ENCODE data around the gene DPP7. TPM values are rescaled to one million over a fixed set of nuclear protein-coding genes. Genes with fewer than 3 reads are reported as not detected.
"Not testable (repeated sequence)": the region's sequence is repeated elsewhere in the genome, so short reads cannot be mapped to it uniquely, and the experiment has no call there.

The DPP7 gene
- polyA plus RNA-seq, 3 donors from 2014 or later = 136 to 176 (median 168) TPM

DNA sequence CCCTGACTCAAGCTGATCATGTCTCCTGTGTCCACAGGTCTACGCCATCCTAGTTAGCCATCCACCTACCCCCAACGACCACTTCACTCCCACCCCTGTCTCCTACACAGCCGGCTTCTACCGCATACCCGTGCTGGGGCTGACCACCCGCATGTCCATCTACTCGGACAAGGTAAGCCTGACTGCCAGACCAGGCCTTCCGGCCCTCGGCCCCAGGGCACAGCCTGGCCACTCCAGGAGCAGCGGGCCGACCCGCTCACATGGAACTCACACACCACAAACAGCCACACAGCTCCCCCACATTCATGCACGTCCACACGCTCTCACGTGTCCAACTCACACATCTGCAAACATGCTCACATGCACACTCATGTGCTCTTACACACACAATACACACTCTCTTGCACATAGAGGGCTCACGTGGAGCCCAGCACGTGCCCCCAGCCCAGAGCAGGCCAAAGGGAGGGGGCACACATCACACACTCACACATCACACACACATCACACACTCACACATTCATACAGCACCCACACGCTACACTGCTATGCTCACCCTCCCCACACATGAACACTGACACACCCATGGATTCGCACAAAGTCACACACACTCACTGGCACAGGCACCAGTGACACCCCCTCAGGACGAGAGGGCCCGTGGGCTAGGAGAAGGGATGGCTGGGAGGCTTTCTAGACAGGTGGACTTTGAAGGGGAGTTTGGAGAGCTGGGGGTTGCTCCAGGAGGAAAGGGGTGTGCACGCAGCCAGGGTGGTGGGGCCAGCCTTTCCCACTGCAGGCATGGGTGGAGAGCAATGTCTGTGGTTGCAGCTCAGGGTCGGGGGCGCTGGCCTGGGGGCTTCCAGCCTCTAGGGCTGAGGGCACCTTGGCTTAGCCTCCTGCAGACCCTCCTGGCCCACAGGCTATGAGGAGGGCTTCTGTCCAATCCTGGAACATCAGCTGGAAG, 27.7 kb upstream of the DPP7 start:
- Mint-ChIP-seq H3K4me3 (peak overlapping the region in 1 of 5 donors; percentile 30), H3K9me3 (no peaks in the 10 kb centered on the region), H3K36me3 (no peaks in the 10 kb centered on the region), H3K27me3 (ENCODE audit: low read depth in 3 of 3) (peaks cover 15 to 23% (median 15%) of the 10 kb centered on the region in 3 donors), H3K27ac (peak overlapping the region in 1 of 6 donors; percentile 73), H3K4me1 (peaks cover 0 to 2% of the 10 kb centered on the region in 2 donors)
- no peak for DNase-seq

DNA sequence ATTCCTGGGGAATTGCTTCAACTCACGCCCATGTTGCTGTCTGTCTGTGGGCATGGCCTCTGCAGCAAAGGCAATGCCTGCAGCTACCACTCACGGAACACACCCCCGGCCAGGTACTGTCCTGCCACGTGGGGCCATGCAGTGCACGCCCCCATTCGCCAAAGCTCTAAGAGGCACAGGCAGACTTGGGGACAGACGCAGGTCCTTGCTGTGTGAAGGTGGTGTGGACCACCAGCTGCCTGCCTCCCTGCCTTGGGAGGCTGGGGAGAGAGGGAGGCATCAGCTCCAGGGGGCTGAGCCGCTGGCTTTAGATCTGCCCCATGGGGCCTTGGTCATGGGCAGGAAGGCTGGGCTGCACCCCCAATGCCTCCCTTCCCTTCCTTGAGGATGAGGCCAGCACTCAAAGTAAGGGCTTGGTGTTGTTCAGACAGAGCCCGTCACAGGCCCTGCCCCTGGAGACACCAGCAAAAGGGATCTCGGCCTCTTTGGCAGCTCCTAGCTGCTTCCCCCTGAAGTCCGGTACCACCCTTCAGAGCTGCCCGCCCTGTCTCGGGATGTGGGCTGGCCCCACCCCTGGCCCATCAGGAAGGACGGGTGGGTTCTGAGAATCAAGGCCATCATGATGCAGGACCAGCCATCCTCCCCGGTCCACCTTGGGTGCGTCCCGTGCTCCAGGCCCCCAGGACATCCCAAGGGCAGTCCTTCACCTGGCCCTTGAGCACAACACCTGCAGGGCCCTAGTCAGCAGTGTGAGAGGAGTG, 26.7 kb upstream of the DPP7 start:
- no peak for DNase-seq
- Mint-ChIP-seq H3K36me3 (no peaks in the 10 kb centered on the region), H3K27me3 (ENCODE audit: low read depth in 3 of 3) (peaks cover 15 to 23% (median 18%) of the 10 kb centered on the region in 3 donors), H3K27ac (no peak overlapping the region), H3K4me3 (no peak overlapping the region), H3K4me1 (peaks cover 0 to 2% of the 10 kb centered on the region in 2 donors), H3K9me3 (no peaks in the 10 kb centered on the region)

DNA sequence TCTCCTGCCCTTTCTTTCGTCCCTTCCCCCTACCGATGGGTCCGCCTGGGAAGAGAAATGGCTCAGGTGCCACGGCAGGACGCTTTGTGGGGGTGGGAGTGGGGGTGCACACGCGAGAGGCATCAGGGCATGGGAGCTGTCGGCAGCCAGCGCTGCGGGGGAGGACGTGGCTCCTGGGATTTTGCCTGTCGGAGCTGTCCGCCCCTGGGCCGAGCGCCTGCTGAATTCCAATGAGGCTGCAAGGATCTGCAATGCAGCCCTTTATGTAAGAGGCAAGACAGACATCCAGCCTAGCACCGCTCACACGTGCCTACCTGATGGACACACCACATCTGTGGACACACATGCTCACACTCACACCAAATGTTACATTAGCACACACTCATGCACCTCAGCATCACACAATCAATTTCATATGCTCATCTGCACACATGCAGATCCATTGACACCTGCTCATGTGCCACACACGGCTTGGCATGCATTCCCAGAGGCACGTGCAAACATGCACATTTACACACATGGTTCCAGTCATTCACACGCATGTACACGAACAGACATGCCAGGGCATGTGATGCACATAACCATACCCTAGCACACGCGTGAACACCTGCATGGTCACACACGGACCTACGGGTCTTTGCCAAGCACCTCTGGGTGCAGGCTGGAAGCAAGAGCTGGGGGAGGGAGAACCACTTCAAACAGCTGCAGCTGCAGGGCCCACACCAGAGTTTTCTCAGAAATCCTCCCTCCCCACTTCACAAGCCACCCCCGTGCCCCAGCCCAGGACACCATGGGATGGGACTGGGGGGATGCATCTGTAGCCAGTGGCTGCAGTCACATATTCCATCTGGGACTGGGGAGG, 25.8 kb upstream of the DPP7 start:
- Mint-ChIP-seq H3K27ac (no peak overlapping the region), H3K27me3 (ENCODE audit: low read depth in 3 of 3) (peaks cover 14 to 29% (median 20%) of the 10 kb centered on the region in 3 donors), H3K4me3 (peak overlapping the region in 1 of 5 donors; percentile 30), H3K4me1 (peaks cover 0 to 2% of the 10 kb centered on the region in 2 donors), H3K9me3 (no peaks in the 10 kb centered on the region), H3K36me3 (peaks cover 0 to 4% (median 0%) of the 10 kb centered on the region in 3 donors)
- DNase-seq = no peak

- DNase-seq = no peak
- H3K4me3 Mint-ChIP-seq = no peak overlapping the region
- no peak overlapping the region for H3K27ac Mint-ChIP-seq
- peaks cover 0 to 4% (median 0%) of the 10 kb centered on the region in 3 donors for H3K36me3 Mint-ChIP-seq
- H3K27me3 Mint-ChIP-seq (ENCODE audit: low read depth in 3 of 3) = peaks cover 14 to 29% (median 20%) of the 10 kb centered on the region in 3 donors
- no peaks in the 10 kb centered on the region for H3K9me3 Mint-ChIP-seq
- peaks cover 0 to 2% of the 10 kb centered on the region in 2 donors for H3K4me1 Mint-ChIP-seq
Measured at GRCh38 chr9:137139468-137140150, 25.1 kb upstream of the DPP7 start.

GRCh38 chr9:137138722-137139467, 24.4 kb upstream of the DPP7 start, which contains the start of gene GRIN1:
TSS of gene GRIN1 (plus strand) at chr9:137139154. CDS start at chr9:137139487, 333 bp downstream.
- H3K4me3 Mint-ChIP-seq = peak within 1 kb of the TSS in 1 of 5 donors; percentile 33
- peak in 2 of 3 donors; percentile 37 to 48 for DNase-seq
- peaks cover 14 to 29% (median 20%) of the 10 kb centered on the region in 3 donors for H3K27me3 Mint-ChIP-seq (ENCODE audit: low read depth in 3 of 3)
- peaks cover 0 to 2% of the 10 kb centered on the region in 2 donors for H3K4me1 Mint-ChIP-seq
- H3K36me3 Mint-ChIP-seq = peaks cover 0 to 4% (median 0%) of the 10 kb centered on the region in 3 donors
- no peaks in the 10 kb centered on the region for H3K9me3 Mint-ChIP-seq
- H3K27ac Mint-ChIP-seq = no peak within 1 kb of the TSS

DNA sequence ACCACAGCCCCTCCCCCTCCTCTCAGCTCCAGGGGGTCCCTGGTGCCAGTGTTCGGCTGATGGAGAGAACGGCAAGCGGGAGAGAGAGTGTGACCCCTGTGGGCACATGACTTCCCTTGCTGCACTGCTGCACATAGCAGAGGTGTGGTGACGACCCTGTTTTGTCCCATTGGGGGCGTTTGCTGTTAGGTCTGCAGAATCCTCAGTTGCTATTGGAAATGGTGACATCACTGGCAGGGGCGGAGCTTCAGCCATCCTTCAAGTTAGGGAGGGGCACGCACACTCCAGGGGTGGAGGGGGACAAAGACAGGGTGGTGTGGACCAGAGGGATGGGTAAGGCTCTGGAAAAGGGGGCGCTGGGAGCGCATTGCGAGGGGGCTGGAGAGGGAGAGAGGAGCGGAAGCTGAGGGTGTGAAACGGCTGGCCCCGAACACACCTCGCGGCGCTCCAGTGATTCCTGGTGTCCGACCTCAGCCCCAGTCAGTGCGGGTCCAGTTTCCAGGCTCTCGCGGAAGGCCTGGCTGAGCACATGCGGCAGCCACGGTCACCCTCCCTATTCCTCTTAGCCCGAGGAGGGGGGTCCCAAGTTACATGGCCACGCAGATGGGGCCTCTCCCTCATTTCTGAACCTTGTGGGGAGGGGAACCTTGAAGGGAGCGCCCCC, 23.7 kb upstream of the DPP7 start:
- peaks cover 14 to 29% (median 19%) of the 10 kb centered on the region in 3 donors for H3K27me3 Mint-ChIP-seq (ENCODE audit: low read depth in 3 of 3)

GRCh38 chr9:137136881-137137607, 22.5 kb upstream of the DPP7 start:
- H3K4me3 Mint-ChIP-seq = no peak overlapping the region

More for the DNA sequence above, 23.7 kb upstream of the DPP7 start:
- H3K9me3 Mint-ChIP-seq = no peaks in the 10 kb centered on the region
- H3K36me3 Mint-ChIP-seq = peaks cover 0 to 4% (median 0%) of the 10 kb centered on the region in 3 donors
- peaks cover 0 to 2% of the 10 kb centered on the region in 2 donors for H3K4me1 Mint-ChIP-seq
- H3K27ac Mint-ChIP-seq = no peak overlapping the region
- peak overlapping the region in 1 of 5 donors; percentile 33 for H3K4me3 Mint-ChIP-seq
- DNase-seq = no peak

GRCh38 chr9:137136261-137136880, 21.8 kb upstream of the DPP7 start:
- Mint-ChIP-seq H3K27ac (no peak overlapping the region), H3K27me3 (ENCODE audit: low read depth in 3 of 3) (peaks cover 14 to 23% (median 21%) of the 10 kb centered on the region in 3 donors), H3K36me3 (peaks cover 0 to 4% (median 0%) of the 10 kb centered on the region in 3 donors), H3K9me3 (no peaks in the 10 kb centered on the region), H3K4me3 (no peak overlapping the region), H3K4me1 (peaks cover 0 to 2% of the 10 kb centered on the region in 2 donors)
- no peak for DNase-seq

More at GRCh38 chr9:137136881-137137607, 22.5 kb upstream of the DPP7 start:
- Mint-ChIP-seq H3K27ac (no peak overlapping the region), H3K36me3 (peaks cover 0 to 4% (median 0%) of the 10 kb centered on the region in 3 donors), H3K27me3 (ENCODE audit: low read depth in 3 of 3) (peaks cover 15 to 25% (median 19%) of the 10 kb centered on the region in 3 donors), H3K9me3 (no peaks in the 10 kb centered on the region), H3K4me1 (peaks cover 0 to 2% of the 10 kb centered on the region in 2 donors)
- DNase-seq = no peak

DNA sequence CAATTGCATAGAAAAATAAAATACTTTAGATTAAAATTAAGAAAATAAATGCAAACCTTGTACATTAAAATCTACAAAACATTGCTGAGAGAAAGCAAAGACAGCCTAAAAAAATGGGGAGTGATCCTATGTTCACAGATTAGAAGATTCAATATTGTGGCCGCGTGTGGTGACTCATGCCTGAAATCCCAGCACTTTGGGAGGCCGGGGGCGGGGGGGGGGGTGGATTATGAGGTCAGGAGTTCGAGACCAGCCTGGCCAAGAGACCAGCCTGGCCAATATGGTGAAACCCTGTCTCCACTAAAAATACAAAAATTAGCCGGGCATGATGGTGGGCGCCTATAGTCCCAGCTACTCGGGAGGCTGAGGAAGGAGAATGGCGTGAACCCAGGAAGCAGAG, 20.6 kb upstream of the DPP7 start:
- peaks cover 7 to 18% (median 17%) of the 10 kb centered on the region in 3 donors for H3K27me3 Mint-ChIP-seq (ENCODE audit: low read depth in 3 of 3)
- DNase-seq, H3K4me1 Mint-ChIP-seq, H3K27ac Mint-ChIP-seq, H3K4me3 Mint-ChIP-seq, H3K9me3 Mint-ChIP-seq, H3K36me3 Mint-ChIP-seq: not testable (repeated sequence)

DNA sequence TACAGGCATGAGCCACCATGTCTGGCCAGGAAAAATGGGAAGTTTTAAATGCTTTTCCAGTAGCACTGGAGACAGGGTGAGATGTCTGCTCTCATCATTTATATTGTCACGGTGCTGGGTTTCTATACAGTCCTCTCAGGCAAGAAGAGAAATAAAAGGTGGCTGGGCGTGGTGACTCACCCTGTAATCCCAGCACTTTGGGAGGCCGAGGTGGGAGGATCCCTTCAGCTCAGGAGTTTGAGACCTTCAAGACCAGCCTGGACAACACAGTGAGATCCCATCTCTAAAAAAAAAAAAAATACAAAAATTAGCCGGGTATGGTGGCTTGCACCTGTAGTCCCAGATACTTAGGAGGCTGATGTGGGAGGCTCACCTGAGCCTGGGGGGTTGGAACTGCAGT, 19.7 kb upstream of the DPP7 start:
- peaks cover 5 to 18% (median 14%) of the 10 kb centered on the region in 3 donors for H3K27me3 Mint-ChIP-seq (ENCODE audit: low read depth in 3 of 3)
- DNase-seq = no peak
- H3K4me3 Mint-ChIP-seq = no peak overlapping the region
- H3K27ac Mint-ChIP-seq = no peak overlapping the region
- H3K9me3 Mint-ChIP-seq = peaks cover 0 to 2% (median 0%) of the 10 kb centered on the region in 6 donors
- peaks cover 0 to 6% of the 10 kb centered on the region in 2 donors for H3K4me1 Mint-ChIP-seq
- peaks cover 0 to 4% (median 0%) of the 10 kb centered on the region in 3 donors for H3K36me3 Mint-ChIP-seq

Data from immature natural killer cell (primary cell).